ENCODE measurements around the gene MAD1L1.

The MAD1L1 gene

GRCh38 chr7:2131341-2131740 is 101.4 kb downstream of the MAD1L1 start:
- Histone ChIP-seq H3K4me3 (ENCODE audit: low read length in 2 of 2) (no peak overlapping the region), H3K27me3 (ENCODE audit: control insufficient read depth in 1 of 2, insufficient read depth in 2 of 2, low read length in 2 of 2) (no peaks in the 10 kb centered on the region), H3K27ac (ENCODE audit: low read length) (no peak overlapping the region), H3K36me3 (ENCODE audit: control insufficient read depth in 2 of 2, insufficient read depth in 2 of 2, low read length in 2 of 2) (peaks cover 0 to 2% of the 10 kb centered on the region in 2 donors), H3K9ac (ENCODE audit: low read length in 2 of 2) (no peak overlapping the region), H3K4me1 (ENCODE audit: control insufficient read depth, insufficient read depth, low read length) (no peaks in the 10 kb centered on the region), H3K9me3 (ENCODE audit: control insufficient read depth in 2 of 2, low read length in 2 of 2) (no peaks in the 10 kb centered on the region)

GRCh38 chr7:2130096-2130375 is 102.7 kb downstream of the MAD1L1 start:
- H3K27me3 ChIP-seq (ENCODE audit: control insufficient read depth in 1 of 2, insufficient read depth in 2 of 2, low read length in 2 of 2) = no peaks in the 10 kb centered on the region
- H3K36me3 ChIP-seq (ENCODE audit: control insufficient read depth in 2 of 2, insufficient read depth in 2 of 2, low read length in 2 of 2) = no peaks in the 10 kb centered on the region
- no peak overlapping the region for H3K9ac ChIP-seq (ENCODE audit: low read length in 2 of 2)
- no peak overlapping the region for H3K27ac ChIP-seq (ENCODE audit: low read length)
- H3K4me3 ChIP-seq (ENCODE audit: low read length in 2 of 2) = no peak overlapping the region
- H3K4me1 ChIP-seq (ENCODE audit: control insufficient read depth, insufficient read depth, low read length) = no peaks in the 10 kb centered on the region
- no peaks in the 10 kb centered on the region for H3K9me3 ChIP-seq (ENCODE audit: control insufficient read depth in 2 of 2, low read length in 2 of 2)

- Histone ChIP-seq H3K27me3 (ENCODE audit: control insufficient read depth in 1 of 2, insufficient read depth in 2 of 2, low read length in 2 of 2) (no peaks in the 10 kb centered on the region), H3K4me3 (ENCODE audit: low read length in 2 of 2) (no peak overlapping the region), H3K9me3 (ENCODE audit: control insufficient read depth in 2 of 2, low read length in 2 of 2) (no peaks in the 10 kb centered on the region), H3K9ac (ENCODE audit: low read length in 2 of 2) (no peak overlapping the region), H3K27ac (ENCODE audit: low read length) (no peak overlapping the region), H3K36me3 (ENCODE audit: control insufficient read depth in 2 of 2, insufficient read depth in 2 of 2, low read length in 2 of 2) (no peaks in the 10 kb centered on the region), H3K4me1 (ENCODE audit: control insufficient read depth, insufficient read depth, low read length) (no peaks in the 10 kb centered on the region)
Measured at GRCh38 chr7:2129323-2130095, 103.2 kb downstream of the MAD1L1 start.

- Histone ChIP-seq H3K36me3 (ENCODE audit: control insufficient read depth in 2 of 2, insufficient read depth in 2 of 2, low read length in 2 of 2) (no peaks in the 10 kb centered on the region), H3K9me3 (ENCODE audit: control insufficient read depth in 2 of 2, low read length in 2 of 2) (no peaks in the 10 kb centered on the region), H3K4me3 (ENCODE audit: low read length in 2 of 2) (no peak overlapping the region), H3K27ac (ENCODE audit: low read length) (no peak overlapping the region), H3K4me1 (ENCODE audit: control insufficient read depth, insufficient read depth, low read length) (no peaks in the 10 kb centered on the region), H3K9ac (ENCODE audit: low read length in 2 of 2) (no peak overlapping the region), H3K27me3 (ENCODE audit: control insufficient read depth in 1 of 2, insufficient read depth in 2 of 2, low read length in 2 of 2) (no peaks in the 10 kb centered on the region)
Measured at GRCh38 chr7:2128601-2129322, 104.0 kb downstream of the MAD1L1 start.

GRCh38 chr7:2126621-2127020 is 106.1 kb downstream of the MAD1L1 start:
- Histone ChIP-seq H3K27ac (ENCODE audit: low read length) (no peak overlapping the region), H3K9ac (ENCODE audit: low read length in 2 of 2) (no peak overlapping the region), H3K36me3 (ENCODE audit: control insufficient read depth in 2 of 2, insufficient read depth in 2 of 2, low read length in 2 of 2) (no peaks in the 10 kb centered on the region), H3K27me3 (ENCODE audit: control insufficient read depth in 1 of 2, insufficient read depth in 2 of 2, low read length in 2 of 2) (no peaks in the 10 kb centered on the region), H3K9me3 (ENCODE audit: control insufficient read depth in 2 of 2, low read length in 2 of 2) (no peaks in the 10 kb centered on the region), H3K4me3 (ENCODE audit: low read length in 2 of 2) (no peak overlapping the region), H3K4me1 (ENCODE audit: control insufficient read depth, insufficient read depth, low read length) (peaks cover 2% of the 10 kb centered on the region)

- Histone ChIP-seq H3K4me1 (ENCODE audit: control insufficient read depth, insufficient read depth, low read length) (peaks cover 9% of the 10 kb centered on the region), H3K9me3 (ENCODE audit: control insufficient read depth in 2 of 2, low read length in 2 of 2) (no peaks in the 10 kb centered on the region), H3K9ac (ENCODE audit: low read length in 2 of 2) (no peak overlapping the region), H3K27ac (ENCODE audit: low read length) (no peak overlapping the region), H3K27me3 (ENCODE audit: control insufficient read depth in 1 of 2, insufficient read depth in 2 of 2, low read length in 2 of 2) (no peaks in the 10 kb centered on the region), H3K4me3 (ENCODE audit: low read length in 2 of 2) (no peak overlapping the region), H3K36me3 (ENCODE audit: control insufficient read depth in 2 of 2, insufficient read depth in 2 of 2, low read length in 2 of 2) (no peaks in the 10 kb centered on the region)
Measured at GRCh38 chr7:2125931-2126330, 106.8 kb downstream of the MAD1L1 start.

GRCh38 chr7:2124604-2125345 is 108.0 kb downstream of the MAD1L1 start:
- no peaks in the 10 kb centered on the region for H3K27me3 ChIP-seq (ENCODE audit: control insufficient read depth in 1 of 2, insufficient read depth in 2 of 2, low read length in 2 of 2)
- no peaks in the 10 kb centered on the region for H3K9me3 ChIP-seq (ENCODE audit: control insufficient read depth in 2 of 2, low read length in 2 of 2)
- no peak overlapping the region for H3K27ac ChIP-seq (ENCODE audit: low read length)
- H3K9ac ChIP-seq (ENCODE audit: low read length in 2 of 2) = no peak overlapping the region
- H3K4me1 ChIP-seq (ENCODE audit: control insufficient read depth, insufficient read depth, low read length) = peaks cover 13% of the 10 kb centered on the region
- no peak overlapping the region for H3K4me3 ChIP-seq (ENCODE audit: low read length in 2 of 2)
- no peaks in the 10 kb centered on the region for H3K36me3 ChIP-seq (ENCODE audit: control insufficient read depth in 2 of 2, insufficient read depth in 2 of 2, low read length in 2 of 2)

- Histone ChIP-seq H3K9ac (ENCODE audit: low read length in 2 of 2) (no peak overlapping the region), H3K27me3 (ENCODE audit: control insufficient read depth in 1 of 2, insufficient read depth in 2 of 2, low read length in 2 of 2) (no peaks in the 10 kb centered on the region), H3K36me3 (ENCODE audit: control insufficient read depth in 2 of 2, insufficient read depth in 2 of 2, low read length in 2 of 2) (no peaks in the 10 kb centered on the region), H3K27ac (ENCODE audit: low read length) (no peak overlapping the region), H3K4me1 (ENCODE audit: control insufficient read depth, insufficient read depth, low read length) (peaks cover 13% of the 10 kb centered on the region), H3K4me3 (ENCODE audit: low read length in 2 of 2) (no peak overlapping the region), H3K9me3 (ENCODE audit: control insufficient read depth in 2 of 2, low read length in 2 of 2) (no peaks in the 10 kb centered on the region)
Measured at GRCh38 chr7:2123916-2124315, 108.8 kb downstream of the MAD1L1 start.

GRCh38 chr7:2123360-2123759 is 109.4 kb downstream of the MAD1L1 start:
- no peak overlapping the region for H3K27ac ChIP-seq (ENCODE audit: low read length)
- no peaks in the 10 kb centered on the region for H3K36me3 ChIP-seq (ENCODE audit: control insufficient read depth in 2 of 2, insufficient read depth in 2 of 2, low read length in 2 of 2)
- H3K9me3 ChIP-seq (ENCODE audit: control insufficient read depth in 2 of 2, low read length in 2 of 2) = no peaks in the 10 kb centered on the region
- H3K4me3 ChIP-seq (ENCODE audit: low read length in 2 of 2) = no peak overlapping the region
- no peaks in the 10 kb centered on the region for H3K27me3 ChIP-seq (ENCODE audit: control insufficient read depth in 1 of 2, insufficient read depth in 2 of 2, low read length in 2 of 2)
- peaks cover 13% of the 10 kb centered on the region for H3K4me1 ChIP-seq (ENCODE audit: control insufficient read depth, insufficient read depth, low read length)
- no peak overlapping the region for H3K9ac ChIP-seq (ENCODE audit: low read length in 2 of 2)

- Histone ChIP-seq H3K36me3 (ENCODE audit: control insufficient read depth in 2 of 2, insufficient read depth in 2 of 2, low read length in 2 of 2) (no peaks in the 10 kb centered on the region), H3K4me3 (ENCODE audit: low read length in 2 of 2) (no peak overlapping the region), H3K9ac (ENCODE audit: low read length in 2 of 2) (no peak overlapping the region), H3K27me3 (ENCODE audit: control insufficient read depth in 1 of 2, insufficient read depth in 2 of 2, low read length in 2 of 2) (no peaks in the 10 kb centered on the region), H3K4me1 (ENCODE audit: control insufficient read depth, insufficient read depth, low read length) (peaks cover 14% of the 10 kb centered on the region), H3K27ac (ENCODE audit: low read length) (no peak overlapping the region), H3K9me3 (ENCODE audit: control insufficient read depth in 2 of 2, low read length in 2 of 2) (no peaks in the 10 kb centered on the region)
Measured at GRCh38 chr7:2122651-2123050, 110.1 kb downstream of the MAD1L1 start.
